GM19099 (cell line): ENCODE data around the gene AHSP.

Experiments used
- POLR2A ChIP-seq: IDR thresholded peaks from 3 replicates; pipeline ENCODE4 v1.6.1; 2011; ENCODE audit warnings: low read depth; ENCODE audit not compliant: insufficient read length; ENCODE audit errors: extremely low read depth

AHSP gene

DNA sequence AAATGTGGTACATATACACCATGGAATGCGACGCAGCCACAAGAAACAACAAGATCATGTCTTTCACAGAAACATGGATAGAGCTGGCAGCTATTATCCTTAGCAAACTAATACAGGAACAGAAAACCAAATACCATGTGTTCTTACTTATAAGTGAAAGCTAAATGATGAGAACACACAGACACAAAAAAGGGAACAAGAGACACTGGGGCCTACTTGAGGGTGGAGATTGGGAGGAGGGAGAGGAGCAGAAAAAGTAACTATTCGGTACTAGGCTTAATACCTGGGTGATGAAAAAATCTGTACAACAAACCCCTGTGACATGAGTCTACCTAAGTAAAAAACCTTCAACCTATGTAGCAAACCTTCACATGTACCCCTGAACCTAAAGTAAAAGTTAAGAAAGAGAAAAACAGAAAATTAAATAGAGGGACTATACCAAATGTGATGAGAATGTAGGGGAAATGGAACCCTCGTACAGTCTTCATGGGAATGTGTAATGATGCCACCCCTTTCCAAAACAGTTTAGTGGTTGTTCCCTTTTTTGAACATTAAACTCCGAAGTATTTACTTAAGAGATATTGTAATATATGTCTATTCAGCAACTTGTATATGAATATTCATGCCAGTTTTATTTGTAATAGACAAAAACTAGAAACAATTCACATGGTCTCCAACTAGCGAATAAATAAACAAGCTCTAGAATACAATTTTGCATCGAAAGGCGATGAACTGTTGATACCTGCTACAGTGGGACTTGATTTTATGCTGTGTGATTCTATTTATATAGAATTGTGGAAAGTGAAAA, 33.9 kb downstream of the AHSP start:
- no peak for TF ChIP-seq POLR2A

GRCh38 chr16:31568577-31569359, 41.1 kb downstream of the AHSP start:
- TF ChIP-seq POLR2A, result no peak

DNA sequence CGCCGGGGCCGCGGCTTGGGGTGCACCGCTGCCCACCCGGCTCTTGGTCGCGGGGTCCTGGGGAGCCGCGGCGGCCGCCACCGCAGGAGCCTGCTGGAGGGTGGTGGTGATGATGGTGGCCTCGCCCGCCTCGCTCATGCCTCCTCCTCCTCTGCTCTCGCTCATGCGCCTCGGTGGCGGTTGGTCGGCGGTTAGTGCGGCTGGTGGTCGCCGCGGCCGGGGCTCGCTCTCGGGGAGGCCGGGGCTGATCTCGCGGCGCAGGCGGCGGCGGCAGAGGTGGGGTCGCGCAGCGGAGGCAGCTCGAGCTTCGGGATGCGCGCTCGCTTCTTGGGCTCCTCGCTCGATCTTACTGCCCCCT, 41.6 kb downstream of the AHSP start:
- no peak for TF ChIP-seq POLR2A

DNA sequence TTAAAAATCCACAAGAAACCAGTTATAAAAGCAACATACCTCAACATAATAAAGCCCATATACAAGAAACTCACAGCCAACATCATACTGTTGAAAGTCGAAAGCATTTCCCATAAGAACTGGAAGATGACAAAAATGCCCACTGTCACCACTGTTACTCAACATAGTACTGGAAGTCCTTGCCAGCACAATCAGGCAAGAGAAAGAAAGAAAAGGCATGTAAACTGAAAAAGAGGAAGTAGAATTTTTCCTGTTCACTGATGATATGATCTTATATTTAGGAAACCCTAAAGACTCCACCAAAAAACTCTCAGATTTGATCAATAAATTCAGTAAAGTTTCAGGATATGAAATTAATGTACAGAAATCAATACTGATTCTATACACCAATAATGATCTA, 45.1 kb downstream of the AHSP start:
- no peak for TF ChIP-seq POLR2A

DNA sequence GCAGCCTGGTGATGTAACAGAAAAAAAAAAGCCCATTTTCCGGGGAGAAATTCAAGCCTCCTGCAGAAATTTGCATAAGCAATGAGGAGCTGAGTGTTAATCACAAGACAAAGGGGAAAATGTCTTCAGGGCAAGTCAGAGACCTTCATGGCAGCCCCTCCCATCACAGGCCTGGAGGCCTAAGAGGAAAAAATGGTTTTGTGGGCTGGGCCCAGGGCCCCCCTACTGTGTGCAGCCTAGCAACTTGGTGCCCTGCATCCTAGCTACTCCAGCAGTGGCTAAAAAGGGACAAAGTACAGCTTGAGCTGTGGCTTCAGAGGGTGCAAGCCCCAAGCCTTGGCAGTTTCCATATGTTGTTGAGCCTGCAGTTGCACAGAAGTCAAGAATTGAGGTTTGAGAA, 49.7 kb downstream of the AHSP start:
- no peak for TF ChIP-seq POLR2A
